ENCODE measurements around the gene COA7.
A peak's percentile ranks its signal among the peaks of the same experiment; 100 is the strongest.
"Not testable (repeated sequence)": the region's sequence is repeated elsewhere in the genome, so short reads cannot be mapped to it uniquely, and the experiment has no call there.

COA7 gene

DNA sequence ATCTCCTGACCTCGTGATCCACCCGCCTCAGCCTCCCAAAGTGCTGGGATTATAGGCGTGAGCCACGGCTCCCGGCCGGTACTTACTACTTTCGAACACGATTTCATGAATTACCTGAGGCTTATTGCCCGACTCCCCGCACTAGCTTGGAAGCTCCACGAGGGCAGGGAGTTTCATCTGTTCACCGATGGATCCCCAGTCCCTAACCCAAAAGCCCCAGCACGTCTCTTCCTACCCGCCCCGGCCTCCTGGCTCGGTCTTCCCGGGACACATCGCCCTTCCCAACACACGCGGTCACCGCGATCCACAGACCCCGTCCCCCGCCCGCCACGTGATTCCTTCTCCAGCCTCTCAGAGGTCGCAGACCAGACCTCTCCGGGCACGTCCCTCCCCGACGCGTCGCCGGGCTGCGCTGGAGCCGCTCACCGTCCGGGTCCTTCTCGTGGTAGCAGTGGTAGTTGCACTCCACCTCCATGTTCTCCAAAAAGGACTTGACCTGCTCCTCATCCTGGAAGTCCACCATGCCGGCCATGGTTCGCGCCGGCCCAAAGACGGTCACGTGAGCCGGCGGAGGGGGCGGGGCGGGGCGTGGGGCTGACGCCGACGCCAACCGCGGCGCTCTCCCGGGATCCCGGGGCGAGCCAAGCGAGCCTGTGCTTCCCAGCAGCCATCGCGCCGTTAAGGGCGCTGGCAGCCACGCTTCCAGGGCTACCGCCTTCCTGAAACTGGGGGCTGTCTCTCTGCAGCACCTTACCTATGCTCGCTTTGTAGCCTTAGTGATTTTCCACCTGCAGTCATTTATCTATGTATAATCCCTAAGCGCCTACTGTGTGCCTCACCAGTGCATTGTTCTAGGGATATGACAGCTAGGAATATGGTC is at the start of gene COA7:
Gene COA7 (minus strand): TSS at position 553 of the 880 bp plus-strand sequence. CDS start 21 bp downstream, at position 532.
- peak; percentile 80 for DNase-seq (ENCODE audit: low spot score)

DNA sequence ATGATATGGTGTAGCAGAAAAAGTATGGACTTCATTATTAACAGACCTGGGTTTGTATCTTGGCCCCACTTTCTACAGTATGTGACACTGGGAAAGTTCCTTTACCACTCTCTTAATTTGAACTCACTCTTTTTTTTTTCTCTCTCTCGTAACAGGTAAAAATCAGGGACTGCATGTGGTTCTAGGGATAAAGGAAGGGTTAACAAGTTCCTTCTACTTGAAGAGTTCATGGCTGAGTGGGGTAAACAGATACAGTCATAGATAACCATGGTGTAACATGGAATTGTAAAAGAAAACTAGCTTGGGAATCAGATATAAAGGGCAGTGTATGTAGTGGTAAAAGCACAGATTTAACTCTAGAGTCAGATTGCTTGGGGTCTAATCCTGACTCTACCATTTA is 49.3 kb upstream of the COA7 start:
- DNase-seq (ENCODE audit: low spot score), result no peak

DNA sequence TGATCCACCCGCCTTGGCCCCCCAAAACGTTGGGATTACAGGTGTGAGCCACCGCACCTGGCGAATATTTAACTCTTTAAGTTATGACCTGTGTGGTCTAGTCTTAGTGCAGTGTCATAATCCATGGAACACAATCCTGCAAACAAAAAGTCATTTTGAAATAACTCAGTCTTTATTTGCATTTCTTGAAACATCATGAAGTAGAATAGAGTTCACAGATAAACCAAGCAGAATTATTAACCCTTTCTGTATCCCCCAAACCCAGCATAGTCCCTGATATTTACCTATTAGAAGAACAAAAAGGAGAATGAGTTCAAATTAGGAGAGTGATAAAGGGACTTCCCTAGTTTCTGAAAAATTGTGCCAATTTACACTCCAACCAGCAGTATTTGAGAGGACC is 48.0 kb upstream of the COA7 start:
- DNase-seq (ENCODE audit: low spot score), result no peak

DNA sequence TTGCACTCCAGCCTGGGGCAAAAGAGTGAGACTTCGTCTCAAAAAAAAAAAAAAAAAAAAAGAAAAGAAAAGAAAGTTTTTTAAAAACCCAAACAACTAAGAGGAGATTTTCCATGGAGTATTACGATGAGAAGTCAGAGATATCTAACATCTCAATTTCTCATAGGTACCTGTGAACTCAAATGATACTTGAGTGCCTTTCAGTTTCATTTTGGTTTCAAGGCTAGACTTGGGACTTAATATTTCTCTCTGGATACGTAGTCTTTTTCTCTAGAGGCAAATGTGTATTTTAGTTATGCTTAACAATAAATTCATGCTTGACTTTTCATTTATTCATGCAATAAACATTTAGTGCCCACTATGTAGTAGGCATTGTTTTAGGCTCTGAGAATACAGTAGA is 43.1 kb upstream of the COA7 start:
- no peak for DNase-seq (ENCODE audit: low spot score)

DNA sequence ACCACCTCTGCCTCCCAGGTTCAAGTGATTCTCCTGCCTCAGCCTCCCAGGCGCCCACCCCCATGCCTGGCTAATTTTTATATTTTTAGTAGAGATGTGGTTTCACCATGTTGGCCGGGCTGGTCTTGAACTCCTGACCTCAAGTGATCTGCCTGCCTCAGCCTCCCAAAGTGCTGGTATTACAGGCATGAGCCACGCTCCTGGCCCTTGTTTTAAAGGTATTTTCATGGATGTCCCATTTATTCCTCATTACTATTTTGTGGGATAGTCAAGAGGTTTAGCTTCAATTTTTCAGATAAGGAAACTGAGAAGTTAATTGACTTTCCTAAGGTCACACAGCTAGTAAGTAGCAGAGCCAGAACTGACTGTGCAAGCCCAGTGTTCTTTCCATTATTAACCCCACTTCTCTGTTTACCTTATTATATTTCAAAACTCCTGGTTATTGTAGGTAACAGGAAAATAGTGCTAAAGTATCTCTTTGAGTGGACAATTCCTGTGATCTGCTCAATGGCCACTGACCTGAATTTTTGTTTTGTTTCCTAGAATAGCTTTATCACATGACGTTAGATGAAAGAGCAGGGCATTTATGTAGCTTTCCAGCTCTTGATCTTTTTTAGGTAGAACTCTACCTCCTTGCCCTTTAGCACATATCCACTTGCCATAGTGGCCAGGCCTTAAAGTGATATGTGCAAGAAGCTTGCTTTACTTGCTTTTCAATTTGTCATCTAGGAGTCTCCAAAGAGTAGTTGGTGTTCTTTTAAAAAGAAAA is 41.7 kb upstream of the COA7 start:
- DNase-seq (ENCODE audit: low spot score), result peak; percentile 88

DNA sequence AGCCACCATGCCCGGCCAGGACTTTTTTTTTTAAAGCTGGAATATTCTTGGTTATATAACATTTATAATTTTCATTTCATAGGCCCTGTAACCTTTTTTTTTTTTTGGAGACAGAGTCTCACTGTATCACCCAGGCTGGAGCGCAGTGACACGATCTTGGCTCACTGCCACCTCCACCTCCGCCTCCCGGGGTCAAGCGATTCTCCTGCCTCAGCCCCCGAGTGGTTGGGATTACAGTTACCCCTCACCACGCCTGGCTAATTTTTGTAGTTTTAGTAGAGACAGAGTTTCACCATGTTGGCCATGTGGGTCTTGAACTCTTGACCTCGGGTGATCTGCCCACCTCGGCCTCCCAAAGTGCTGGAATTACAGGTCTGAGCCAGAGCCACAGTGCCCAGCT is 40.7 kb upstream of the COA7 start:
- DNase-seq (ENCODE audit: low spot score), result no peak

DNA sequence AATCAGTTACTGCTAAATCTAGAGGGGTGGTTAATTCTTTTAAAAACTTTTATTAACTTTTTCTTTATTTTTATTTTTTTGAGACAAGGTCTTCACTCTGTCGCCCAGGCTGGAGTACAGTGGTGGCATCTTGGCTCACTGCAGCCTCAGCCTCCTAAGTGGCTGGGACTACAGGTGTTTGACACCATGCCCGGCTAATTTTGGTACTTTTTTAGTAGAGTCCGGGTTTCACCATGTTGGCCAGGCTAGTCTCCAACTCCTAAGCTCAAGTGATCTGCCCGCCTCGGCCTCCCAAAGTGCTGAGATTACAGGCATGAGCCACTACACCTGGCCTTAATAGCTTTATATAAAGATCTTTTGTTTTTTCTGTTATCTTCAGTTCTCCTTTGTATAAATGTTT is 40.0 kb upstream of the COA7 start:
- DNase-seq (ENCODE audit: low spot score), result peak; percentile 29

DNA sequence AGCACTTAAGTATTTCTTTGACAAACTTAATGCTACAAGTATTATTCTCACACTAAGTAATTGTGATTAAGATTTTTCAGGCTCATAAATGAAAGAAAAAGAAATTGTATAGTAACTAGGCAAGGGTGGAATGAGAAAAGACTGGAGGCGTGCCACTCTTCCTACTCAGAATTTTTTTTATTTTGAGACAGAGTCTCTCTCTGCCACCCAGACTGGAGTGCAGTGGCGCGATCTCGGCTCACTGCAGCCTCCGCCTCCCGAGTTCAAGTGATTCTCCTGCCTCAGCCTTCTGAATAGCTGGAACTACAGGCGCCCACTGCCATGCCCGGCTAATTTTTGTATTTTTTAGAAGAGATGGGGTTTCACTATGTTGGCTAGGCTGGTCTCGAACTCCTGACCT is 37.2 kb upstream of the COA7 start:
- not testable (repeated sequence) for DNase-seq (ENCODE audit: low spot score)

DNA sequence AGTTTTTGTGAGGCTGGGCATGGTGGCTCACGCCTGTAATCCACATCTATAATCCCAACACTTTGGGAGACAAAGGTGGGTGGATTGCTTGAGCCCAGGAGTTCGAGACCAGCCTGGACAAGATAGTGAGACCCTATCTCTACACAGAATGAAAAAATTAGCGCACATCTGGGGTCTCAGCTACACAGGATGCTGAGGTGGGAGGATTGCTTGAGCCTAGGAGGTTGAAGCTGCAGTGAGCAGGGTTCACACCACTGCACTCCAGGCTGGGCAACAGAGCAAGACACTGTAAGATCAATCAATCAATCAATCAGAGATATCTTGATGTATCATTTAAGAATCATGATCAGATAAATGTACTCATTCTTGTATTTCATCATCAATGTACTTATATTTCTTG is 35.2 kb upstream of the COA7 start:
- DNase-seq (ENCODE audit: low spot score), result no peak

DNA sequence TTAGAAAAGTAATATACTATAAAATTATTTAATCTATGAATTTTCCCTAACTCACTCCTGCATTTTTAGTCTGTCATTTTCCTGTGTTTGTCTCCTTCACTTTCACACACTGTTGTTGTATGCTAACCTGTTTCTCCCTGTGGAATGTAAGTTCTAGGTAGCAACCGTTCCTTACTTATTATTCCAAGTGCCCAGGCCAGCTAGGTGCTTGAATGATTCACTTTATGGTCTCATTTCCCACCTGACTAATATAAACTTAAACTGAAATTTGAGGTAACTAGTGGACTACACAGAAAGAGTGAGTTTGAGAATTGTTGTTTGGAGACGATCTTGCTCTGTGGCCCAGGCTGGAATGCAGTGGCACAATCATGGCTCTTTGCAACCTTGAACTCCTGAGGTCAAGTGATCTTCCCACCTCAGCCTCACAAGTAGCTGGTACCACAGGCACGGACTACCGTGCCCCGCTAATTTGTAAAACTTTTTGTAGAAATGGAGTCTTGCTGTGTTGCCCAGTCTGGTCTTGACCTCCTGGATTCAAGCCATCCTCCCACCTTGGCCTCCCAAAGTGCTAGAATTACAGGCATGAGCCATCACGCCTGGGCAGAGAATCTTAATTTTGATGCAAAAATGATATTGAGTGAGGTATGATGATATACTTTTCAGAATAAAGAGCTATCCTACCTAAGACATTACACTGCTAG is 30.0 kb upstream of the COA7 start:
- DNase-seq (ENCODE audit: low spot score), result no peak

DNA sequence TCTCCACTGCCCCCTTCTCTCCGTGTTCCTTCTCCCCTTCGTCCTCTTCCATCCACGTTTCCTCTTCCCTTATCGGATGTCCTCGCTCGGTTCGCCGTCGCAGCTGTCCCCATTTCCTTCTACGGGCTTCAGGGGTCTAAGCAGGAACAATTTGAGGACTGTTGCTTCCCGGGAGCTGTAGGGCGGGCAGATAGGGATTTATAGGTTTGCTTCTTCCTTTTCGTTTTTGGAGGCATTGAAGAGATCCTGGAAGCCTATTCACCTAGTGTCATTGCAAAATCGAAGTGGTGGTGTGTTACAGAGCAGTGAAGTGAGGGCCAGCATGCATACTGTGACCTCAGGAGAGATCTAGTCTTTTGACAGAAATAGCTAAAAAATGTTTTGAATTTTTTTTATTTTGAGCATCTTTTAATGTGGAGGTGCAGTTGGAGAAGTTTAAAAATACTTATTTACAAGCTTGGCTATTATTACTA is 29.0 kb upstream of the COA7 start:
- DNase-seq (ENCODE audit: low spot score), result peak; percentile 27

DNA sequence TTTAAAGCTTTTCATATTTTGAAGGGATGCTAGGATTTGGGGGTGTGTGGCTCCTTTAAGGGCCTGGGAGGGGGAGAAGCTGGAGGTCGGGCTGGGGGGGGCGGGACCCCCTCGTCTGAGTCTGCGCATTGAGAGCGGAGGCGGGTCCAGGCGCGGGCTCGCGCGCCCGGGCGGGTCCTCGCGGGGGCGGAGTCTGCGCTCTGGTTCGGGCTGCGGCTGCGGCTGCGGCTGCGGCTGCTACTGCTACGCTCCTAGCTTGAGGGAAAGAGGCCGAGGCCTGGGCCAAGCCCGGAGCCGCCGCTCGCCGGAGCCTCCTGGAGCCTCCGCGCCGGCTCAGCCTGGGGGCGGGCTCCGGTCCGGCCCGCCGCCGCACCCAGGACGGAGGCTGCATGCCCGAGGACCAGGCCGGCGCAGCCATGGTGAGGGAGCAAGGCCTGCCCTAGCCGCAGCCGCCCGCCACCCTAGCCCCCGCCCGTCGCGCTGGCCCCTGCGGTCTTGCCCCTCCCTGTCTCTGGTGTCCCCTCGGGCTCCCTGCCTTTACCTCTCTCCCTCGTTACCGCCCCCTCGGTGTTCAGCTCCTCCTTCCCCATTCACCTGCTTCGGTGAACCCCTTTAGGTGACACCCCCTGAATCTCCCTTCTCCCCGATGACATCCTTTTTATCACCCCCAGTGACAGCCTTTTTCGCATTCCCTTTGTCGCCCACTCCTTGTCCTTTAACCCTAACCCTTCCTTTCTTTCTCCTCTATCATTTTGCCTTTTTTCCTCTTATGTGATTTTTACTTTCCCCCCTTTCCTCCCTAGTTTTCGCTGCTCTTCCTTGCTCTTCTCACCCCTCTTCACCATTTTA is 28.3 kb upstream of the COA7 start, which contains the start of gene ZYG11B:
Gene ZYG11B (plus strand): TSS at position 189 of the 849 bp plus-strand sequence. CDS start 201 bp downstream, at position 390.
- peak; percentile 84 for DNase-seq (ENCODE audit: low spot score)

DNA sequence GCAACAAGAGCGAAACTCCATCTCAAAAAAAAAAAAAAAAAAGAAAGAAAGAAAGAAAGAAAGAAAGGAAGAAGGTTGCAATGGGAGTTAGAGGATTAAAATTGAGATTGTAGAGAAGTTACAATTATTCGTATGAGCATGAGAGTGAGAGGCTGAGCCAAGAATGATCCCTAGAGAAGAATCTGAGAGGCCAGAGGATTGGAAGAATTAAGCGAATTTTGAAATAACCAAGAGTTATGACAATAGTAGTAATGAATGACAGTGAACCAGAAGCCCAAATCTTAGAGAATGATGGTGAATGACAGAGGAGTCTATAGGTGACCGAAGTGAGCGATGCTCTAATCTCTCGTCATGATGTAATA is 27.7 kb upstream of the COA7 start:
- no peak for DNase-seq (ENCODE audit: low spot score)

DNA sequence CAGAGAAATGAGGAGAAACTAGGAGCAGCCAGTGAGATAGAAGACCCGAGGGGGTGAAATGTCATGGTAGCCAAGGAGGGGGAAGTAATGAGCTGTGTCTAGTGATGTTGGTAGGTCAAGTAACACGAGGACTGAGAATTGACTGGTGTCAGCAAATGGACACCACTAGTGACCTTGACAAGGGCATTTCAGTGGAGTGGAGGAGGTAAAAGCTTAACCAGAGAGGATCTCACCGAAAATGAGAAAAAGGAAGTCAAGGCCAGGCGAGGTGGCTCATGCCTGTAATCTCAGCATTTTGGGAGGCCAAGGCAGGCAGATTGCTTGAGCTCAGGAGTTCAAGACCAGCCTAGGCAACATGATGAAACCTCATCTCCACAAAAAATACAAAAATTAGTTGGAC is 25.1 kb upstream of the COA7 start:
- DNase-seq (ENCODE audit: low spot score), result no peak

DNA sequence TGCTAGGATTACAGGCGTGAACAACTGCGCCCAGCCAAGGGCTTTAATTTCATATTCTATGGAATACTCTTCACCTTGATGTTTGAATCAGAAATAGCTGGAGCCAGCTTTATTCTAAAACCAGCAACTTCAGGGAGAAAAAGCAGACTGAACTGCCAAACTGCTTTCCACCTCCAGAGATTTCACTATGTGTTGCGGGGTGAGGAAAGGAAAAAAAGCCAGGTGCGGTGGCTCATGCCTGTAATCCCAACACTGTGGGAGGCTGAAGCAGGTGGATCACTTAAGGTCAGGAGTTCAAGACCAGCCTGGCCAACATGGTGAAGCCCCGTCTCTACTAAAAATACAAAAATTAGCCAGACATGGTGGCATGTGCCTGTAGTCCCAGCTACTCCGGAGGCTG is 17.1 kb upstream of the COA7 start:
- DNase-seq (ENCODE audit: low spot score), result not testable (repeated sequence)

DNA sequence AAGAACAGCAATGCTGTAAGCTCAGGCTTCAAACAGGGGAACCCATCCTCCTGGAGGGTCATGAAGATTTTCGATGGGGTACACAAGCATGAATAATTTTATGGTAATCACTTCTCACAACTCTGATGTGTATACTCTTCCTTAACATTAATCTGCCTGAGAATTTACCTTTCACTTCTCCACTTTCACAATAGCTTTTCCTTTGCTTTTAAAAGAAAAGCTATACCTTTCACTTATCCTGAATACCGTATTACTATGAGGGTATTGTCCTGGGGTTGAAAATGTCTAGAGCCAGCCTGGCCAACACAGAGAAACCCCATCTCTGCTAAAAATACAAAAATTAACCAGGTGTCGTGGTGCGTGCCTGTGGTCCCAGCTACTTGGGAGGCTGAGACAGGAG is 15.4 kb upstream of the COA7 start:
- DNase-seq (ENCODE audit: low spot score), result no peak

DNA sequence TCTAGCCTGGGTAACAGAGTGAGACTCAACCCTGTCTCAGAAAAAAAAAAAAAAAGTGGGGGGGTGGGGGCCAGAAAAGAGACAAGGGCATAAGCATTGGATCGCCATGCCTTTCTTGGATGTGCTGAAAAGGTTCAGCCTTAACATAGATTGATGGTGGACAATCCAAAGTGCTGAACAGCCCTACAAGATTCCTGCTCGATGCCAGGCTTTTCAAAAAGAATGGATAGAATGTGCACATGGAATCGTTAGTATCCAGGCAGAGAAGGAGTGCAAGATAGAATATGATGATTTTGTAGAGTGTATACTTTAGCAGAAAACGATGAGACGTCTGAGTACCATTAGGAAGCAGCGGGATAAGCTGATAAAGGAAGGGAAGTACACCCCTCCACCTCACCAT is 10.9 kb upstream of the COA7 start:
- no peak for DNase-seq (ENCODE audit: low spot score)

DNA sequence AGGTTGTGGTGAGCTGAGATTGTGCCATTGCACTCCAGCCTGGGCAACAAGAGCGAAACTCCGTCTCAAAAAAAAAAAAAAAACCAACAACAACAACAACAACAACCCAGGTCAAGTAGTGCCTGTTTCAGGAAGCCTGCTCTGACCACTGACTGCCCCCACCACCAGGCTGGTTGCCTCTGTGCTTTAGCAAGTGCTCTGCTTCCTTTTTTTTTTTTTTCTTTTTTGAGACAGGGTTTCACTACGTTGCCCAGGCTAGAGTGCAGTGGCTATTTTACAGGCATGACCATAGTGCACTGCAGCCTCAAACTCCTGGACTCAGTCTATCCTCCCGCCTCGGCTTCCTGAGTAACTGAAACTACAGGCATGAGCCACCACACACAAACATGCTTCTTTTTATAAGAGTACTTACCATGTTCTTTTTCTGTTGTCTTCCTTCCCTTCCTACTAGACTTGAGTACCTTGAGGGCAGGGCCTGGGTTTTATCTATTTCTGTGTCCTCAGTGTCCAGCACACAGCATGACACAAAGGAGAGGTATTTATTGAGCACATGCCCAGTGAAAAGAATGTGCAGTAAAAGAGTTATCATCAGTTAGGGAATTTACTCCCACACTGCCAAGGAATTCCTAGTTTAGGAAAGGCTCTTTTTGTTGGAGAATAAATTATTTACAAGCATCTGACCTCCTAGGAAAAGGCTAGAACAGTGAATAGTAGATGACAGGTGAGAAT is 9.9 kb upstream of the COA7 start:
- DNase-seq (ENCODE audit: low spot score), result no peak

DNA sequence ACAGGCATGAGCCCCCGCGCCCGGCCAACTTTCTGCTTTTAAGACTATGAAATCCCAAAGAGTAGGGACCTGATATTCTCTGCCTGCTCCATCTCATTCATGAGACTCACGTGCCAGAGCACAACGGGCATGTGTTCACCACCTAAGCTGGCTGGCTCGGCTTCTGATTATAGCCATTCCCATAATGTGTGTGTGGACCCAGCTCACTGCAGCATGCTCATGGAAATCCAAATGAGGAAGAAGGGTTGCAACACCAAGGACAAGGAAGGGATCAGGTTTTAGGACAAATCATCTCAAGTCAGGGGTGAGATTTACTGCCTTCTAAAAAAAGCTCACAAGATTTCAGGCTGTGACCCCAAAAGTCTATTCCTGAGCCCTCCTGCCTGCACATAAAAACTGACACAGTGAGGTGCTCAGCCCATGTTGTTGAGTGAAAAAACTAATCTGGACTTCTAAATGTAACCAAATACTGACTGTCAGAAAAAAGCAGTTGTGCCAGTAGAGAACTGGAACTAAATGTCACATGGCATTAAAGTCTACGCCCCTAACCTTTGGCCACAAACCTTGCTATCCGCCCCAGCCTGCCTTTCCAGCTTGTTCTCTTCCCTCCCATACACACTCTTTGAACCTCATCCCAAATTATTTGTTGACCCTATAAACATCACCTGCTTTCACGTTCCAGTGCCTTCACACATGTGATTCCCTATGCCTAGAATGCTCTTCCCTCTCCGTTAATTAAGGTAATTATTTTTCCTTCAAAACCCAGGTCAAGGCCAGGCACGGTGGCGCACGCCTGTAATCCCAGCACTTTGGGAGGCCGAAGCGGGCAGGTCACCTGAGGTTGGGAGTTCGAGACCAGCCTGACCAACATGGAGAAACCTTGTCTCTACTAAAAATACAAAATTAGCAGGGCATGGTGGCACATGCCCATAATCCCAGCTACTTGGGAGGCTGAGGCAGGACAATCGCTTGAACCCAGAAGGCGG is 9.1 kb upstream of the COA7 start:
- DNase-seq (ENCODE audit: low spot score), result no peak

Measured in cerebellar cortex (tissue), 1 donor.